Hematopoietic multipotent progenitor cell treated with erythropoietin and hydrocortisone succinate and interleukin-3 and kit ligand, for 4 days (in vitro differentiated cells): ENCODE results near the gene SNRNP25.
"Not testable (repeated sequence)": the region's sequence is repeated elsewhere in the genome, so short reads cannot be mapped to it uniquely, and the experiment has no call there.

ENCODE experiments used
- DNase-seq: peaks from one replicate; pipeline ENCODE4 v3.0.0-alpha.2; 2015

The SNRNP25 gene

GRCh38 chr16:53346-54236, at the start of gene SNRNP25, which contains the start of gene POLR3K:
Gene SNRNP25 (plus strand): TSS chr16:53828. CDS start chr16:54017, 189 bp downstream.
Gene POLR3K (minus strand): TSS chr16:53608. CDS start chr16:53586, 22 bp downstream.
- peak; percentile 99 for DNase-seq

DNA sequence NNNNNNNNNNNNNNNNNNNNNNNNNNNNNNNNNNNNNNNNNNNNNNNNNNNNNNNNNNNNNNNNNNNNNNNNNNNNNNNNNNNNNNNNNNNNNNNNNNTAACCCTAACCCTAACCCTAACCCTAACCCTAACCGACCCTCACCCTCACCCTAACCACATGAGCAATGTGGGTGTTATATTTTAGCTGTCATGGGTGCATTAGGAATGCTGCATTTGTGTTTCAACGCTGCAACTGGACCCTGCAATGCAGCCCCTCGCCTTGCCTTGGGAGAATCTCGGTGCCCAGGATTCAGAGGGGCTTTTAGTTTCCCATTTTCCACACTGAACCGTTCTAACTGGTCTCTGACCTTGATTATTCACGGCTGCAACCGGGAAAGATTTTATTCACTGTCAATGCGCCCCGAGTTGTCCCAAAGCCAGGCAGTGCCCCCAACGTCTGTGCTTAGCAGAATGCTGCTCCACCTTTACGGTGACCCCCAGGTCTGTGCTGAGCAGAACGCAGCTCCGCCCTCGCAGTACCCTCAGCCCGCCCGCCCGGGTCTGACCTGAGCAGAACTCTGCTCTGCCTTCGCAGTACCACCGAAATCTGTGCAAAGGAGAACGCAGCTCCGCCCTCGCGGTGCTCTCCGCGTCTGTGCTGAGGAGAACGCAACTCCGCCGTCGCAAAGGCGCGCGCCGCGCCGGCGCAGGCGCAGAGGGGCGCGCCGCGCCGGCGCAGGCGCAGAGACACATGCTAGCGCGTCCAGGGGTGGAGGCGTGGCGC, 43.5 kb upstream of the SNRNP25 start:
- DNase-seq: no peak

DNA sequence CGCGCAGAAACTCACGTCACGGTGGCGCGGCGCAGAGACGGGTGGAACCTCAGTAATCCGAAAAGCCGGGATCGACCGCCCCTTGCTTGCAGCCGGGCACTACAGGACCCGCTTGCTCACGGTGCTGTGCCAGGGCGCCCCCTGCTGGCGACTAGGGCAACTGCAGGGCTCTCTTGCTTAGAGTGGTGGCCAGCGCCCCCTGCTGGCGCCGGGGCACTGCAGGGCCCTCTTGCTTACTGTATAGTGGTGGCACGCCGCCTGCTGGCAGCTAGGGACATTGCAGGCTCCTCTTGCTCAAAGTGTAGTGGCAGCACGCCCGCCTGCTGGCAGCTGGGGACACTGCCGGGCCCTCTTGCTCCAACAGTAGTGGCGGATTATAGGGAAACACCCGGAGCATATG, 42.9 kb upstream of the SNRNP25 start:
- DNase-seq: not testable (repeated sequence)

DNA sequence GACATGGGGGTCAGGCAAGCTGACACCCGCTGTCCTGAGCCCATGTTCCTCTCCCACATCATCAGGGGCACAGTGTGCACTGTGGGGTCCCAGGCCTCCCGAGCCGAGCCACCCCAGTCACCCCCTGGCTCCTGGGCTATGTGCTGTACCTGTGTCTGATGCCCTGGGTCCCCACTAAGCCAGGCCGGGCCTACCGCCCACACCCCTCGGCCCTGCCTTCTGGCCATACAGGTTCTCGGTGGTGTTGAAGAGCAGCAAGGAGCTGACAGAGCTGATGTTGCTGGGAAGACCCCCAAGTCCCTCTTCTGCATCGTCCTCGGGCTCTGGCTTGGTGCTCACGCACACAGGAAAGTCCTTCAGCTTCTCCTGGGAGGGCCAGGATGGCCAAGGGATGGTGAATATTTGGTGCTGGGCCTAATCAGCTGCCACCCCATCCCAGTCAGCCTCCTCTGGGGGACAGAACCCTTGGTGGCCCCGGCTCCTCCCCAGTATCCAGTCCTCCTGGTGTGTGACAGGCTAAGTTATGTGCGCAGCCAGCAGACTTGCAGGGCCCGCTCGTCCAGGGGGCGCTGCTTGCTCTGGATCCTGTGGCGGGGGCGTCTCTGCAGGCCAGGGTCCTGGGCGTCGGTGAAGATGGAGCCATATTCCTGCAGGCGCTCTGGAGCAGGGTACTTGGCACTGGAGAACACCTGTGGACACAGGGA, 36.4 kb upstream of the SNRNP25 start:
- DNase-seq: not testable (repeated sequence)

- not testable (repeated sequence) for DNase-seq
These were observed 32.7 kb upstream of the SNRNP25 start for GRCh38 chr16:20886-21285.

- not testable (repeated sequence) for DNase-seq
These were observed 29.5 kb upstream of the SNRNP25 start for GRCh38 chr16:24151-24550.

DNA sequence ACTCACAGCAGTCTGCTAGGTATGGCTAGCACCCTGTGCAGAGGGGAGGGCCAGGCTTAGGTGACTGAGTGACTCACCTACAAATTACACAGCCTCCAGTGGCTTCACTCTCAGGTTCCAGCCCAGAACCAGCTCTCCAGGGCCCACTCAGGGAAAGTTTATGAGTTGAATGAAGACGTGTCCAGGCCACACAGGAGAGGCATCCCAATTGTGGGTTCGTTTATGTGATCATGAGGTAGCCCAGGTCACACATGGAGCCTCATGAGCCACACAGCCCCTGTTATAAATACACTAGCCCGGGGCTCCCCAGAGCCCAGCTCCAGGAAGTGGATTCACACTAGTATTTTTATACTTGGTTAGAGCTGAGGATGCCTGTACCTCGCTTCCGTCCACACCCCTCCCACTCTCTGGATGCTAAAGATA, 27.7 kb upstream of the SNRNP25 start:
- not testable (repeated sequence) for DNase-seq

DNA sequence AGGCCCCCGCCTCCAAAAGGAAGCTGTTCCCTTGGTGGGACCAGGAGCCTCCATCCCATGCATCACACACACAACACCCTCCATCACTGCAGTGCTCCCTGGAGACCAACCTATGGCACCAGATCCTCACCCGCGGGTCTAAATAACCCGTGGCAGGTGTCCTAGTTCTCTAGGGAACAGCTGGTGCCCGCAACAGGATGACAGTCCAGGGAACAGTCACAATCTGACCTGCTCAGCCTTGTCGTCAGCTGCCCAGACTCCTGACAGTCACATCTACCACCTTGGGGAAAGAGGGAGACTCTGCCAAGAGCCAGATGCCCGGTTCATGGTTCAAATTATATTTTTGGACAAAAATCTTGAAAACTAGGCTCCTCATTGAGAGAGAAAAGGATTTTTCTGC, 23.0 kb upstream of the SNRNP25 start:
- not testable (repeated sequence) for DNase-seq

- not testable (repeated sequence) for DNase-seq
These were observed 20.3 kb upstream of the SNRNP25 start for GRCh38 chr16:33154-33876.

- no peak for DNase-seq
These were observed 19.6 kb upstream of the SNRNP25 start for GRCh38 chr16:33877-34647.

DNA sequence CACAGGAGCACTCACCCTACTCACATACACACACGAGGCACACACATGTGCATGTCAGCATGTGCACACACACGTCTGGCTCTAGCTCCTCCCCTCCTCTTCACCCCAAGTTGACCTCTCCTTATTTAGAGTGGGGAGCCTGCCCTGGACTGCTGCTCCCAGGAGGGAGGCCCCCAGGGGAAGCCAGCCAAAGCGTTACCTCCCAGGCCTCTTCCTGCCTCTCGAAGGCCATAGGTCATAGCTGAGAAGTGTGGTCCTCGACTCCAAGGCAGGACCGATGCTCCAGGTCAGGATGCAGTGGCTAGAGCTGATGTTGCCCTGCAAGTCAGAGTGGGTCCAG, 19.0 kb upstream of the SNRNP25 start:
- no peak for DNase-seq

- DNase-seq: peak; percentile 80
These were observed 18.5 kb upstream of the SNRNP25 start for GRCh38 chr16:35011-35677.

DNA sequence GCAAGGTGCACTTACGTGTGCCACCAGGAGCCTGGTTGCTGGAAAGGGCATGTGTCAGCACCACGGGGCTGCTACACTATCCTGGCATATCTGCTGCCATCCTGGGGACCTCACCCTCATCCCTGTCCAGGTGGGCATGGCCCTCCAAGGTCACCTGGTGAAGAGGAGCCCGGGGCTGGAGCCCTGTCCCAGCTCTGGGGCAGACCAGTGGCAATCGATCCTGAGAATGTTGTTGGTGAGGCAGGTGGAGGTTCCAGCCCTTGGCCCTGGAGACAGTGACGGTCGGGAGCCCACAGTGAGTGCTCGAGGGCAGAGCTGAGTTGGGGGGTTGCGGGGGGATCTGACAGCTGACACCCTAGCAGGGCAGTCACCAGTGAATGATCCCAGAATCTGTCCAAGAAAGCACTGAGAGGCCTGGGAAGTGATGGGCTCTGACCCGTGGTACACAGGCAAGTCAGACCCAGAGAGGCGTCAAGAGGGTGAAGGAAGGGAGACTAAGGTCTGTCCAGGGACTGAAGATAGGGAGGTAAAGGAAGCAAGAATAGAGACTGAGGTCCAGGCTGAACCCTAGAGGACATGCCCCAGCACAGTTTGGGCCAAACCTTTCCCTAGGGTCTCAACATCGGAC, 17.8 kb upstream of the SNRNP25 start:
- DNase-seq: no peak

DNA sequence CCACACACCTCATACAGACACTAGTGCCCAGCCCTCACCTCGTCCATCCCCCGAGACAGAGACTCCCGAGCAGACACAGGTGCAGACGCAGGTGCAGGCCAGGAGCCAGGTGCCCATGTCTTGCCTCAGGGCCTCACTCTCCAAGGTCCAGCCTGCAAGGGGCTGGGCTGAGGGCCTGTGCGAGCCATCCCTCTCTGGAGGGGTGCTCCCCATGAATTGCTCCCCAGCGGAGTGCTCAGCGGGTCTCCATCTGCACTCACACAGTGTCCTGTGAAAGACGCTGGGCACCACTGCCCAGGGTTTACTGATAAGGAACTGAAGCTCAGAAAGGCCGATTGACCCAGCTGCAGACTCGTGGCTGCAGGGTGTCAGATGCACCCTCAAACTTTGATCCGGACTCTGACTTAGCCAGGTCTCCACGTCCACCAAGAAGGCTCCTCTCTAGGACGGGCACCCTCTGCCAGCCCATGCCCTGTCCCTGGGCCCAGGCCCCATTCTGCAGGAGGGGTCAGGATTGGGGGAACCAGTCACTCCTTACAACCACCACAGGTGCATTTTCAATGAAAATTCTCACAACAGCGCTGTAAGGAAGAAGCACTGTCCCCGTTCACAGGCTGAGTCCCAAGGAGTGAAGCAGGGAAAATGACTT, 17.2 kb upstream of the SNRNP25 start:
- DNase-seq: no peak

DNA sequence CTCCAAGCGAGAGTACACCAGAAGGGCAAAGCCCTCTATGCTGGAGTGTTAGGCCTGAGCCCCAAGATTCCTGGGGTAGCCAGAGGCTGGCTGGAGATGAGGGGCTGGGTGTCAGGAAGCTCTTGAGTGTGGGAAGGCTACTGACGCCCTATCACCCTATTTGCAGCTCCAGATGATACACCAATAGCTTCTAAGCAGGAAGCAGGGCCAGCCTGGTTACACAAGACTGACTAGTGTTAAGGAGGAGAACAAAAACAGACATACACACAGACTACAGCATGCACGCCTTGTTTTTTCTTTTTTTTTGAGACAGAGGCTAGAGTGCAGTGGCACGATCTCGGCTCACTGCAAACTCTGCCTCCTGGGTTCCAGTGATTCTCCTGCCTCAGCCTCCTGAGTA, 16.1 kb upstream of the SNRNP25 start:
- peak; percentile 36 for DNase-seq

DNA sequence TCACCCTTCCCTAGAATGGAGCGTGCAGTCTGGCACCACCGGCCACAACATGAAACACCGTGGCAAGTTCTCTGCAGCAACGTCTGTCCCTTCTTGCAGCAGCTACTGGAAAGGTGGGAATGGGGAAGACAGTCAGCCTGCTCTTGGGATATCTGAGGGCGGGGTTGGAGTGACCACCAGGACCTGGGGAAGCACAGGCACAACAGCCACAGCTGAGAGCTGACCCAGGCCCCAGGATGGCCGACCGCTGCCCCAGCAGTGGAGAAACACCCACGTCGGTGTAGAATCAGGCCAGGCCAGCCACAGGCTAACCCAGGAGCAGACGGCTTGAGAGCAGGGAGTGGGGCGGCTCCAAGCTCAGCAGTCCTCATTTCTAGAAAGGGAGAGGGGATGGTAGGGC, 15.4 kb upstream of the SNRNP25 start:
- DNase-seq: not testable (repeated sequence)

- peak; percentile 44 for DNase-seq
These were observed 14.4 kb upstream of the SNRNP25 start for GRCh38 chr16:38941-39892.

DNA sequence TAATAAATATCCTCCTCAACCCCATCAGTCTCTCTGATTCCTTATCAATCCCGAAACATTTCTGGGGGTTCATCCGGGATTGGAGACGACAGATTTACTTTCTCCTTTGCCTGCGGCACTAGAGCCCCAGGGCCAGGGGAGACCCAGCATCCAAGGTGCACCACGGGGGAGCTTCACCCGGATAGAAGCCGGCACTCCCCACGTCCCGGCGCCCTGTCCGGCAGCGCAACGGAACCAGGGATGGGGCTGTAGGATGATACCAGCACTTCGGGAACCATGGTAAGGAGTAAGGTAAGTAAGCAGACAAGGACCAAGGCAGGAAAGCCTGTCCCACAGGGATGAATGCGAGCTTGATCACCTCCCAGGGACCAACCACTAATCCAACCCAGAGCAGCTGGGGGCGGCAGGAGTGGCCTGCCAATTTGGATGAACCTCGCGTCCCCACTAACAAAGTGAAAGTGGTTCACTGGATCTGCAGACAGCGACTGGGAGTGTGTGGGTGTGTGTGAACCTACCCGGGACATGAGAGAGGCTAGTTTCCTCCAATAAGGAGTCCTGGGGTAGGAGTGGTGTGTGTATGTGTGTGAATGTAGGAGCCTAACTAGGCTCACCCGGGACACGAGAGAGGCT, 12.1 kb upstream of the SNRNP25 start:
- no peak for DNase-seq
